Endothelial cell of umbilical vein (primary cell): ENCODE measurements around the gene MYO9B. TPM values are rescaled to one million over a fixed set of nuclear protein-coding genes. Genes with fewer than 3 reads are reported as not detected.
A peak's percentile ranks its signal among the peaks of the same experiment; 100 is the strongest.

Source experiments
- BruUV-seq: library from RNA; stranded (reverse); fragments of 400-500 nt; replicated peaks from 2 replicates; lab custom pipeline; 2021; lab: Mats Ljungman, UMichigan
- CTCF ChIA-PET: fragments of 300-600, 350-600 bp; sonication (Branson Sonifier 250); formaldehyde crosslinking; loops from one replicate; lab custom pipeline; 2021; ENCODE audit warnings: antibody characterized with exemption, inconsistent platforms; lab: Charles Lee
- POLR2A ChIA-PET: fragments of 300-600, 350-600 bp; sonication (Branson Sonifier 250); formaldehyde crosslinking; loops from one replicate; lab custom pipeline; 2021; ENCODE audit warnings: antibody characterized with exemption, inconsistent platforms; lab: Charles Lee
- DNase-seq: peaks from one replicate; pipeline ENCODE4 v3.0.0-alpha.2; 2011; ENCODE audit warnings: low read depth, low spot score
- FAIRE-seq: peaks from 2 replicates; lab custom pipeline; 2011; peaks lifted over from hg19 to GRCh38; lab: Jason Lieb, UNC
- H2AFZ ChIP-seq: 2 replicates; pipeline ENCODE4 v1.6.0; 2012; ENCODE audit warnings: low read depth, low read length, control low read depth, inconsistent platforms
- H3K27ac ChIP-seq: 2 replicates; pipeline ENCODE4 v1.5.1; 2011; ENCODE audit warnings: low read depth, mild to moderate bottlenecking, control low read depth, low read length, moderate library complexity; ENCODE audit not compliant: insufficient read depth
- H3K27me3 ChIP-seq, 2 experiments: 2 replicates each; pipeline versions ENCODE4 v1.6.0 to v1.6.1; 2011; ENCODE audit warnings: low read length in 2 of 2, mixed read lengths in 1 of 2; ENCODE audit not compliant: control insufficient read depth in 2 of 2, insufficient read depth in 2 of 2
- H3K36me3 ChIP-seq, 2 experiments: 2 replicates in 1 of 2; 3 replicates in 1 of 2; pipeline ENCODE4 v1.5.1; 2011; ENCODE audit warnings: low read length in 2 of 2, mild to moderate bottlenecking in 1 of 2, moderate library complexity in 1 of 2; ENCODE audit not compliant: control insufficient read depth in 2 of 2, insufficient read depth in 2 of 2; ENCODE audit errors: extremely low read depth in 1 of 2
- H3K4me1 ChIP-seq: 3 replicates; pipeline ENCODE4 v1.5.1; 2011; ENCODE audit warnings: mild to moderate bottlenecking, low read length; ENCODE audit not compliant: control insufficient read depth, insufficient read depth; ENCODE audit errors: extremely low read depth
- H3K4me2 ChIP-seq: 2 replicates; pipeline ENCODE4 v1.6.1; 2011; ENCODE audit warnings: low read length, control low read depth, mixed read lengths; ENCODE audit not compliant: insufficient read depth
- H3K4me3 ChIP-seq, 3 experiments: fragments of 200-600 bp in 1 of 3; sonication (generic), shearing (Covaris generic) in 1 of 3; replicated peaks in 1 of 3; 2 replicates each; pipeline ENCODE4 v1.5.1; 2011 to 2016; ENCODE audit warnings: control low read depth in 3 of 3, low read length in 3 of 3, mild to moderate bottlenecking in 2 of 3, inconsistent platforms in 1 of 3, low read depth in 1 of 3, moderate library complexity in 1 of 3; ENCODE audit not compliant: insufficient read depth in 1 of 3
- H3K79me2 ChIP-seq: 2 replicates; pipeline ENCODE4 v1.6.0; 2012; ENCODE audit warnings: low read length, inconsistent platforms; ENCODE audit not compliant: control insufficient read depth, insufficient read depth
- H3K9ac ChIP-seq: replicated peaks from 2 replicates; pipeline ENCODE3; 2011; ENCODE audit warnings: low read length, control low read depth; ENCODE audit not compliant: insufficient read depth; ENCODE audit errors: extremely low read depth
- H3K9me1 ChIP-seq: replicated peaks from 3 replicates; pipeline ENCODE4 v1.6.0; 2011; ENCODE audit warnings: mild to moderate bottlenecking, low read length; ENCODE audit not compliant: control insufficient read depth, insufficient read depth; ENCODE audit errors: extremely low read depth
- H3K9me3 ChIP-seq: replicated peaks from 2 replicates; pipeline ENCODE4 v1.5.1; 2012; ENCODE audit warnings: low read length, inconsistent platforms; ENCODE audit not compliant: control insufficient read depth, insufficient read depth
- H4K20me1 ChIP-seq: replicated peaks from 2 replicates; pipeline ENCODE3; 2011; ENCODE audit warnings: mild to moderate bottlenecking, low read length; ENCODE audit not compliant: control insufficient read depth, insufficient read depth; ENCODE audit errors: extremely low read depth
- CTCF ChIP-seq, 2 donors: IDR thresholded peaks; 1 replicate in 1 of 2; 2 replicates in 1 of 2; pipeline ENCODE4 v1.5.1; 2011; ENCODE audit warnings: low read length in 2 of 2, mild to moderate bottlenecking in 2 of 2, moderate library complexity in 2 of 2, control low read depth in 1 of 2, inconsistent platforms in 1 of 2, low read depth in 1 of 2; ENCODE audit not compliant: insufficient read depth in 1 of 2; ENCODE audit errors: extremely low read depth in 1 of 2
- FOS ChIP-seq: IDR thresholded peaks from 2 replicates; pipeline ENCODE4 v1.6.1; 2011; ENCODE audit warnings: mild to moderate bottlenecking, low read length, moderate library complexity, borderline replicate concordance; ENCODE audit not compliant: insufficient read depth
- GATA2 ChIP-seq: IDR thresholded peaks from 2 replicates; pipeline ENCODE4 v1.7.0; 2011; ENCODE audit warnings: low read depth, mild to moderate bottlenecking, moderate library complexity, mixed read lengths, low read length; ENCODE audit not compliant: insufficient read length, insufficient read depth
- JUN ChIP-seq: IDR thresholded peaks from 2 replicates; pipeline ENCODE4 v1.6.1; 2011; ENCODE audit warnings: borderline replicate concordance, low read depth; ENCODE audit not compliant: insufficient read length, insufficient read depth
- MYC ChIP-seq: IDR thresholded peaks from one replicate; pipeline ENCODE4 v1.6.1; 2011; ENCODE audit warnings: mild to moderate bottlenecking, low read depth, low read length
- POLR2A ChIP-seq: IDR thresholded peaks from 2 replicates; pipeline ENCODE4 v1.6.1; 2012; ENCODE audit warnings: low read depth, mild to moderate bottlenecking, control low read depth, low read length
- dilution Hi-C: fragments of 300-500 bp; cut with MboI; formaldehyde crosslinking; loops from one replicate; pipeline ENCODE4 v1.15.0; 2019; ENCODE audit warnings: low sequenced_read_pairs; ENCODE audit not compliant: extremely low pct_ligation_motif_present
- intact Hi-C: fragments of 100-400 bp; cut with micrococcal nuclease; formaldehyde crosslinking; loops from one replicate; pipeline ENCODE4 v1.10.0; 2022
- polyA plus RNA-seq, 4 experiments: library from polyadenylated mRNA; depleted of rRNA in 3 of 4; stranded (reverse) in 3 of 4; unstranded in 1 of 4; fragments of >200 nt; gene quantifications; 2 replicates each; pipeline versions ENCODE4 v1.2.1 to v1.2.3, GENCODE V29; 2011 to 2012; ENCODE audit warnings: missing spikeins in 1 of 4
- total RNA-seq: library from RNA; stranded (reverse); gene quantifications from 2 replicates; pipeline ENCODE4 v1.2.3, GENCODE V29; 2021

The MYO9B gene
- total and polyA plus RNA-seq, 2 donors (not counting 3 experiments of a cell fraction or from before 2014, with no cell fraction given), result 64.4 to 119 TPM

GRCh38 chr19:17259934-17260333 lies 184.4 kb downstream of the MYO9B start:
- dilution Hi-C loops, result no loop called here
- no peak overlapping the region for H2AFZ ChIP-seq
- ChIA-PET POLR2A (no interaction called here), CTCF (interaction anchor here (0.6 to 3.1 kb wide), 12 partner anchors 10 to 191 kb away, joined by 3 to 28 read pairs (median 4); partner anchors contain the start of gene ANKLE1)
- no peaks in the 10 kb centered on the region for H3K9me1 ChIP-seq
- no peak overlapping the region for H3K4me3 ChIP-seq
- no peaks in the 10 kb centered on the region for H4K20me1 ChIP-seq
- H3K27ac ChIP-seq, result no peak overlapping the region
- no peak overlapping the region for H3K4me2 ChIP-seq
- no peaks in the 10 kb centered on the region for H3K79me2 ChIP-seq
- TF ChIP-seq GATA2, result no peak
- TF ChIP-seq JUN, result no peak
- no peak for TF ChIP-seq FOS
- TF ChIP-seq MYC, result no peak
- no peaks in the 10 kb centered on the region for H3K9me3 ChIP-seq
- H3K36me3 ChIP-seq, result peaks cover 0 to 23% of the 10 kb centered on the region in 2 experiments
- no peak overlapping the region for H3K9ac ChIP-seq
- no peaks in the 10 kb centered on the region for H3K27me3 ChIP-seq
- intact Hi-C loops, result no loop called here
- BruUV-seq, result no TSS peak
- FAIRE-seq, result no peak
- DNase-seq, result no peak
- H3K4me1 ChIP-seq, result peaks cover 11% of the 10 kb centered on the region

- H2AFZ ChIP-seq, result no peak overlapping the region
- dilution Hi-C loops, result no loop called here
Measured at GRCh38 chr19:17260842-17261325, 185.3 kb downstream of the MYO9B start.

More at GRCh38 chr19:17260842-17261325, 185.3 kb downstream of the MYO9B start:
- Histone ChIP-seq H3K79me2 (no peaks in the 10 kb centered on the region), H3K4me1 (peaks cover 13% of the 10 kb centered on the region), H3K36me3 (peaks cover 0 to 21% of the 10 kb centered on the region in 2 experiments), H3K9me1 (no peaks in the 10 kb centered on the region), H3K27ac (no peak overlapping the region), H3K9ac (no peak overlapping the region), H3K4me3 (no peak overlapping the region), H3K9me3 (no peaks in the 10 kb centered on the region), H3K4me2 (no peak overlapping the region), H3K27me3 (no peaks in the 10 kb centered on the region), H4K20me1 (no peaks in the 10 kb centered on the region)
- ChIA-PET CTCF (interaction anchor here (0.6 to 3.1 kb wide), 14 partner anchors 10 to 192 kb away, joined by 3 to 28 read pairs (median 4); partner anchors contain the start of gene ANKLE1), POLR2A (no interaction called here)
- intact Hi-C loops, result loop anchor here (1.0 kb wide), 2 partner anchors 21 to 194 kb away; no protein-coding TSS in a partner anchor
- FAIRE-seq (peak; percentile 83), DNase-seq (peak; percentile 74)
- BruUV-seq, result no TSS peak
- no peak for TF ChIP-seq POLR2A
- peak; percentile 93 to 97 for TF ChIP-seq CTCF (IDR thresholded peaks at IDR 0.05; ENCODE audit: extremely low read depth in 1 of 2, insufficient read depth in 1 of 2, low read depth in 1 of 2, low read length in 2 of 2)
- no peak for TF ChIP-seq JUN
